Stimulated activated CD8-positive, alpha-beta memory T cell treated with anti-CD3 and anti-CD28 coated beads, Interleukin-4, amount 100 ng/mL, for 4 hours (primary cell): Measurements from ENCODE around the gene ZC3H18.

Experiments used
- DNase-seq, 2 donors: peaks; one replicate each; pipeline ENCODE4 v3.0.0-alpha.2; 2020; ENCODE audit warnings: low read depth in 2 of 2, low spot score in 1 of 2

The ZC3H18 gene

DNA sequence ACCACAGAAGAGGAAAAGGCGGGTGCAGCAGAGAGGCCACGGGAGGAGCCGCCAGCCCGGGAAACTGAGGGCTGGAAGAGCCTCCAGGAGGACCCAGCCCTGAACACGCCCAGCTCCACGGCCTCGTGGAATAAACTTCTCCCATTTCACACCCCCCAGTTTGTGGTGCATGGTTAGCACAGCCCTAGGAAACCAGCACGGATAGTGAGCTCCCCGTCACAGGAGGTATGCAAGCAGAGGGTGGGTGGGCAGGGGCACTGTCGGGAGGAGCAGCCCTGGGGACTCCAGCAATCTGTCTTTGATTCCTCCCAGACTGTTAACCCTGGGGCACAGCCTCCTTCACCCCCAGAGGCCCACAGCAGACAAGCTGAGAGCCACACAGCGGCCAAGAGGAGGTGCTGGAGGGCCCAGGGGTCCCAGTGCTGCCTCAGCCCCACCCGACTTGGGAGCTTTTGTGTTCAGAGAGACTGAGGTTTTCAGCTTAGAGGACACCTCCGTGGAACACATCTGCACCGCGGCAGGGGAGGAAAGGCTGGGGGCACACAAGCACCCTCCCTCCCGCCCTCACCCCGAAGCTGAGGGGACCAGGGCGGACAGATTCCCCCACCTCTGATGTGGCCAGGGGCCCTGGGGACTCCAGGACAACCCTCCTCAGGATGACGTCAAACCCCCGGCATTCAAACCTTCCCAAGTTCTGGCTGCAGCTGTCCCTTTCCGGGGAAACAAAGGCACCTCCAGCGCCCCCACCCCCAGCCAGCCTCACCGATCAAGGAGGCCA, 66.5 kb downstream of the ZC3H18 start:
- DNase-seq = no peak

DNA sequence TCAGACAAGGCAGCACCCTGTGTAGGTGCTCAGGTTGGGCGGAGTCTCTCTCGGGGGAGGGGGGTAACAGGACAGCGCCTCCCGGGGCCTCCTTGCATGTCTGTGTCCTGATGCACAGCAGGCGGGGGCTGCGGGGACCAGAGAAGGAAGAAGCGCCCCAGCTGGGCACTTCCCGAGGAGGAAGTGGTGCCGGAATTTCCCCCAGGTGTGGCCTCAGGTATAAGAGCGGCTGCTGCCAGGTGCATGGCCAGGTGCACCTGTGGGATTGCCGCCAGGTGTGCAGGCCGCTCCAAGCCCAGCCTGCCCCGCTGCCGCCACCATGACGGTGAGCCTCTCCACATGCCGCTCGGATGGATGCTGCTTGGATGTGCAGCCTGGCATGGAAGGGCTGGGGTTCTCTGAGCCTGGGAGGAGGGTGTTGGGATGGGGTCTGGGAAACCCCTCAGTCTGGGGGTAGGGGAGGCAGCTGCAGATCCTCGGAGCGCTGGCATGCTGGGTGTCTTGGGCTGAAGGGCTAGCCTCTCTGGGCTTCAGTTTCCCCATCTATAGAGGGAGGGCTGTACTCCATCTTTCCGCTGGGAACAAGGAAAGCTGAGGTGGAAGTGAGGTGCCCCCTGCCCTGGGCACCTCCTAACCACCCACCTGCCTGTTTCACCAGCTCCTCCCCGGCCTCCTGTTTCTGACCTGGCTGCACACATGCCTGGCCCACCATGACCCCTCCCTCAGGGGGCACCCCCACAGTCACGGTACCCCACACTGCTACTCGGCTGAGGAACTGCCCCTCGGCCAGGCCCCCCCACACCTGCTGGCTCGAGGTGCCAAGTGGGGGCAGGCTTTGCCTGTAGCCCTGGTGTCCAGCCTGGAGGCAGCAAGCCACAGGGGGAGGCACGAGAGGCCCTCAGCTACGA, 68.4 kb downstream of the ZC3H18 start, which contains the start of gene IL17C:
IL17C (plus strand) TSS at position 250 of the 908 bp plus-strand sequence; CDS start at position 320, 70 bp downstream.
- no peak for DNase-seq

DNA sequence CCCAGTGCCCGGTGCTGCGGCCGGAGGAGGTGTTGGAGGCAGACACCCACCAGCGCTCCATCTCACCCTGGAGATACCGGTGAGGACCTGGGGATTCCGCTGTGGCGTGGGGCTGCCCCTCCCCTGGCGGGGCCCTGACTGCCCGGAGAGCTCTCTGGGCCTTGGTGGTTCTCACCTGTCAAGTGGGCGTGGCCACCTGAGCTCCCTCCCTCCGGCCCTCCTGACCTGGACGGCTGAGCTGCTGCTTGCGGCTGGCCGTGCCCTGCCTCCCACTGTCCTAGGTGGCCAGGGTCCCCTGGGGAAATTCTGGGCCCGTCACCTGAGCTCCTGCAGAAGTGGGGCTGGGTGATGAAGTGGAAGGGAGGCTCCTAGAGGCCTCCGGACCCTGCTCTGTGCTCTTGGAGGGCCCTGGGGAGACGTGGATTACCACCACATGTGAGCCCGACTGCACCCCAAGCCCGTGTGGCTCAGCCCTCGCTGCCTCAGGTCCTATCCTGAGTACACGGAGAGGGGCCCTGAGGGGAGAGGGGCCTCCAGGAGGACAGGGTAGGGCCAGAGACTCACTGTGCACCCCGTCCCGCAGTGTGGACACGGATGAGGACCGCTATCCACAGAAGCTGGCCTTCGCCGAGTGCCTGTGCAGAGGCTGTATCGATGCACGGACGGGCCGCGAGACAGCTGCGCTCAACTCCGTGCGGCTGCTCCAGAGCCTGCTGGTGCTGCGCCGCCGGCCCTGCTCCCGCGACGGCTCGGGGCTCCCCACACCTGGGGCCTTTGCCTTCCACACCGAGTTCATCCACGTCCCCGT, 69.2 kb downstream of the ZC3H18 start:
- no peak for DNase-seq

DNA sequence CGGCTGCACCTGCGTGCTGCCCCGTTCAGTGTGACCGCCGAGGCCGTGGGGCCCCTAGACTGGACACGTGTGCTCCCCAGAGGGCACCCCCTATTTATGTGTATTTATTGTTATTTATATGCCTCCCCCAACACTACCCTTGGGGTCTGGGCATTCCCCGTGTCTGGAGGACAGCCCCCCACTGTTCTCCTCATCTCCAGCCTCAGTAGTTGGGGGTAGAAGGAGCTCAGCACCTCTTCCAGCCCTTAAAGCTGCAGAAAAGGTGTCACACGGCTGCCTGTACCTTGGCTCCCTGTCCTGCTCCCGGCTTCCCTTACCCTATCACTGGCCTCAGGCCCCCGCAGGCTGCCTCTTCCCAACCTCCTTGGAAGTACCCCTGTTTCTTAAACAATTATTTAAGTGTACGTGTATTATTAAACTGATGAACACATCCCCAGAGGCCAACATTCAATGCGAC, 69.9 kb downstream of the ZC3H18 start:
- no peak for DNase-seq

DNA sequence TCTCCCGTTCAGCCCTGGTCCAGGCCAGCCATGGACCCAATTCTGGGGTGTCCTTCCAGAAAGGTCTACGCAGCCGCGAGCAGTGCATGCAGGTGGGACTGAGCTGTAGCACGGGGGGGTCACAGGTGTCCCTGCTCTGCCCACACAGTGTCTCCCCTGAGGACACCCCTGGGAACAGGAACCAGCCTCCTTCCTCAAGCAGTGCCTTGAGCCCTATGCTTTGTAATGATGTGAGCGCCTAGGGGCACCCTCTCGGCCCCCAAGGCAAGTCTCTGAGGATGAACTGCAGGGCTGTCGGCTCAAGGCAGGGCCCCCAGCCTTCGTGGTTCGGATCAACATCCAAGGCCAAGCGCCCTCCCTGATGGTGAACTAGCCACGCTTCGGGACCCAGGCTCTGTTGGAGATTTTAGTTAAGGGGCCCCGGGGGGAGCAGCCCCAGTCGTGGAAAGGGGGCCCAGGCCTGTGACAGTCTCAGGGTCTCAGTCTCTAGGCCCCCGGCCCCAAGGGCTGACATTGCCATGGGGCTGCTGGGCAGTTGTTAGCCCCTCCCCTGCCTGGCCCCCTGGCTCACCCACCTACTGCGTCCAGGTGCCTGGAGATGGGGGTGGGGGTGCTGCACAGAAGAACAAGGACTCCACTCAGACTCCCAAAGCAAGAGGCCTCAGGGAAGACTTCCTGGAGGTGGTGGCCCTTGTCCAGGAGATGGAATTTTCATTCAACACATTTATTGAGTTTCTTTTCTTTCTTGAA, 70.5 kb downstream of the ZC3H18 start:
- no peak for DNase-seq

DNA sequence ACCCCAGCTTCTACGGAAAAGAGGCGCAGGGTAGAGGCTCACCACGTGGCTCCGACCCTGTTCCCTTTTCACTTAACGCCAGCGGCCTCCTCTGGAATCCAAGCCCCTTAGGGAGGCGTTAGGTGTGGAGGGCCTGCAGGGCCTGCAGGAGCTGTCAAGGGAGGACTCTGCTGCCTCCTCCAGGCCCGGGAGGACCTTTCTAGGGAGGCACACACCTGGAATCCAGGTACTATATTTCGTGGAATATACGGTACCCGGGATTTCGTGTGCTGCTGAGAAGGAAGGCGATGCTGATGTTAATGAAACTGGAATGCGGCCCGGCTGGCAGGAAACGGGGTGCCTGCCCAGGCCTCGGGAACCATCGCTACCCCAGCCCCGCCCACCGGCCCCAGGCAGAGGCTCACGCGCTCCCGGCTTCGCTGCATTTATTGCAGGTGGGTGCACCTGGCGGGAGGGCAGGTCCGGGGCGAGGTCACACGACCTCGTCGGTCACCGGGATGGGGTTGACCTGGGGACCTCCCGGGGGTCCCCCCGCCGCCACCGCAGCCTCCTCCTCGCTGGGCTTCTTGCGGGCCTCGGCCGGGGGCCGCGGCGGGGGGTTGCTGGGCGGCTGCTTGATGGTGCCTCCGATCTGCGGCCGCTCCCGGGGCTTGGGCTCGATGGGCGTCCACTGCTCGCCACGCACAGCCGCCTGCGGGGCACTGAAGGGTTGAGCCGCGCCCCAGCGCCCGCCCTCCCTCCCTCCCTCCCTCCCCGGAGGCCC, 72.9 kb downstream of the ZC3H18 start:
- no peak for DNase-seq

DNA sequence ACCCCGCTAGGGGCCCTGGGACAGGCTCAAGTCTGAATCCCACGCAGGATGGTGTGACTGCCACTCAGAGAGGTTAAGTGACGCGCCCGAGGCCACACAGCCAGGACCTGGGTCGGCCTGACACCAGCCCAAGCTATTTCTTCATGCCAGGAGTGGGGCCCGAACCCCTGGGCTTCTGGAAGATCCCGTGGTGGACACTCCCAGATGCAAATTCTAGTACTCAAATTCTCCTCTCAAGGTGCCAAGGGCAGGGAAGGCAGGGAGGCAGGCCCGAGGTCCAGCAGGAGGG, 73.4 kb downstream of the ZC3H18 start:
- DNase-seq = no peak

DNA sequence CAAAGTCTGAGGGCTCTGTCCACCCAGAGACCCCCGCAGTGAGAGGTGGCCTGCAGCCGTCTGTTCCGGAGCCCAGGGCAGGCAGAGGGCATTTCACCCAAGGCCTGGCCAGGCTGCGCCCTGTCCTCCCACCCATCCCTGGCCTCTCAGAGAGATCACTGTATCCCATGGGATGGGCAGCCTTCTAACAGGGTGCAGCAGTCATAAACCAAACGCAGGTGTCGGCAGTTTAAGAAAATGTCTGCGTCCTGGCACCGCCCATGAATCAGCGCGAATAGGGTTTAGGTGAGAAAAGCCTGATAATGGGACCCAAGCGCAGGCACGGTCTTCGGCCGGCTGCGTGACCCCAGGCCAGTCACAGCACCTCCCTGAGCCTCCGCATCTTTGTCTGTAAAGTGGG, 75.3 kb downstream of the ZC3H18 start:
- DNase-seq = no peak

DNA sequence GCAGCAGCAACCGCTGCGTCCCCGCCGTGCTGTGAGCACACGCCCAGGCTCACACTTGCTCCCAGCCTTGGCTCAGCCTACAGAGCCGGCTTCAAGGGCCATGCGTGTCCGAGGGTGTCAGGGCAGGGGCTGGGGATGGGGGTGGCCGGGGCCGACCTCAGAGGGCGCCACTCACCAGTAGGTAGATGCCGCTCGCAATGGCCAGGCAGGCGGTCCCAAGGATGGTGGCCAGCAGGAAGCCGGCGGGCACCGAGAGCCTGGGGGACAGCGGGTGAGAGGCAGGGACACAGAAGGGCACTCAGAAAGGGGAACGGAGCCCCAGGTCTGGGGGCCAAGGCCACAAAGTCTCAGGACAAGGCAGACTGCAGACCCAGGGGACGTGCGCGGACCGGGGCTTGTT, 75.7 kb downstream of the ZC3H18 start:
- no peak for DNase-seq

DNA sequence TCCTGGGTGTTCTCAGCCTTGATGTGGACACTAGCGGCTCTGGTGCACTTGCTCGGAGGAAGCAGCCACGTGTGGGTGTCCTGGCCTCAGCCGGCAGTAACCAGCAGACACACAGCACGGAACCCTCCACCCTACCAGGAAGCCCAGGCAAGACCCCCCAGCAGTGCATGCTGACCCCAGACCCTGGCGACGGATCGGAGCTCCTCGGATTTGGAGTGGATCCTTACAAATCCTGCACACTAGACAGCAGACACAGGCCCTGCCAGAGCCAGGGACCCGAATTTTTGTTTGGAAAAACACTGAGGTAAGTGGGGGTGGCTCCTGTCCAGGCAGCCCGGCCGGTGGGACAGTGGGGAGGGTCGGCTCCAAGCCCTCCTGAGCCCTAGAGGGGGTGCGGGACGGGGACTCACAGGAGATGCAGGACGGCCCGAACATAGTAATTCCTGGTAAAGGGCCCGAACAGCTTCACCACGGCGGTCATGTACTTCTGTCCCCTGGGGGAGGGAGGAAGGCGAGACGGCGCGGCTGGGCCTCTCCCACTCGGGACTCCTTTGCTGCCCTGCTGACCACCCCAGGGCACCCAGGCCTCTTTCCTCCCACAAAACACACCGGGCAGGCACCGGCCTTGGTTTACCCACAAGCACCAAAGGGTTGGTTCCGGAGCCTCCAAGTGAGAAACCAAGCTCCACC, 76.3 kb downstream of the ZC3H18 start:
- DNase-seq = no peak

DNA sequence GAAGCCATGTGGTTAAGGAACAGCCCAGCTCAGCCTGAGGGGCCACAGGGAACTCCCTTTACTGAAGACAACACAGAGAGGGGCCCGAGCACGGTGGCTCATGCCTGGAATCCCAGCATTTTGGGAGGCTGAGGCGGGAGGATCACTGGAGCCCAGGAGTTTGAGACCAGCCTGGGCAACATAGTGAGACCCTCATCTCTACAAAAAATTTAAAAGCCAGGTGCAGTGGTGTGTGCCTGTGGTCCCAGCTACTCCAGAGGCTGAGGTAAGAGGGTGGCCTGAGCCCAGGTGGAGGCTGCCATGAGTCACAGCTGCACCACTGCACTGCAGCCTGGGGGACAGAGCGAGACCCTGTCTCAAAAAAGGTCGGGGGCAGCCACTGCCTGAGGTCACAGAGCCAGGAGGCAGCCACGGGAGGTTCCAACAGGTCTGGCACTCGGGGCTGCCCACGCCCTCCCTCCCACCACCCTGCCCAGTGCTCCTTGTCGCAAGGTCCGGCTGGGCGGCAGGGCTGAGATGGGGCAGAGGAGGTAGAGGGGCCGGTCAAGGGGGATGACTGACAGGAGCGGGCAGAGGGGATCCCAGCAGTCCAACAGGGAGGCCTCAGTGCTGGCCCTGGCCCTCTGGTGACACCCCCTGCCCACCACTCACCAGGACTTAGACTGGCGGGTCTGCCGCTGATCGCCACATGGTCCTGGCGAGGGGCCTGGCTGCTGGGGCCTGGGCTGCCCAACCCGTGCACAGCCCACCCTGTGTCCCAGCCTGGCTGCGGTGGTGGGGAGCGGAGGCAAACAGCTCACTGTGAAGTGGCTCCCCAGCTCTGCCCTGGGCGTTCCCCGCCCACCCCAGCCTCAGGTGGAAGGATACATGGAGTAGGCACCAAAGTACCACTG, 77.2 kb downstream of the ZC3H18 start:
- DNase-seq = no peak

DNA sequence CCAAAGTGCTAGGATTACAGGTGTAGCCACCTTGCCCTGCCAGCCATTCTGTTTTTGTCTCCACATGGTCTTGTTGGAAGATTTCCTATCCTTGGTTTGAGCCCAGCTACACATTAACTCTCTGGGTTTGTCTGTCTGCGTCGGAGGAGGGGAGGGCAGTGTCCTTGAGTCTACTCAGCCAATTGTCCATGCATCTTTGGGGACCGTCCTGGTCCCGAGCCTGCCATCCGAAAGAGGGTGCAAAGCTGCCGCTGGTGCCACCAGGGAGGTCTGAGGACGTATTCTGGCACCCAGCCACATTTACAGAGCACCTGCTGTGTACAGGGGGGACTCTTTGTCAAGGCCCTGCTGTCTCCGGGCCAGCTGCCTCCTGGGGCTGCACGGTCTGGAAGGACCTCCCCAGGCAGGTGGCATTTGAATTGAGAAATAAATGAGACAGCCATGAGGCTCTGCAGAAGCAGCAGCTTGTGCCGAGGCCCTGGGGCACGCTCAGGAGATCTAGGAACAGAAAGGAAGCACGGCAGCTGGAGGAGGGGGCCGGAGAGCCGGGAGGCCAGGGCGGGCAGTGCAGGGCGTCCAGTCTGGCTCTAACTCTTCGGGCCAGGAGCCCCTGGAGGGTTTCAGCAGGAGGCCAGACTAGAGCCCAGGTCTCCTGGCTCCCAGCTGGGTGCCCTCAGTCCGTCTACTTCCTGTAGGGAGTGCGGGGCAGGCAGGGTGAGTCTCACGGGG, 79.2 kb downstream of the ZC3H18 start:
- no peak for DNase-seq

DNA sequence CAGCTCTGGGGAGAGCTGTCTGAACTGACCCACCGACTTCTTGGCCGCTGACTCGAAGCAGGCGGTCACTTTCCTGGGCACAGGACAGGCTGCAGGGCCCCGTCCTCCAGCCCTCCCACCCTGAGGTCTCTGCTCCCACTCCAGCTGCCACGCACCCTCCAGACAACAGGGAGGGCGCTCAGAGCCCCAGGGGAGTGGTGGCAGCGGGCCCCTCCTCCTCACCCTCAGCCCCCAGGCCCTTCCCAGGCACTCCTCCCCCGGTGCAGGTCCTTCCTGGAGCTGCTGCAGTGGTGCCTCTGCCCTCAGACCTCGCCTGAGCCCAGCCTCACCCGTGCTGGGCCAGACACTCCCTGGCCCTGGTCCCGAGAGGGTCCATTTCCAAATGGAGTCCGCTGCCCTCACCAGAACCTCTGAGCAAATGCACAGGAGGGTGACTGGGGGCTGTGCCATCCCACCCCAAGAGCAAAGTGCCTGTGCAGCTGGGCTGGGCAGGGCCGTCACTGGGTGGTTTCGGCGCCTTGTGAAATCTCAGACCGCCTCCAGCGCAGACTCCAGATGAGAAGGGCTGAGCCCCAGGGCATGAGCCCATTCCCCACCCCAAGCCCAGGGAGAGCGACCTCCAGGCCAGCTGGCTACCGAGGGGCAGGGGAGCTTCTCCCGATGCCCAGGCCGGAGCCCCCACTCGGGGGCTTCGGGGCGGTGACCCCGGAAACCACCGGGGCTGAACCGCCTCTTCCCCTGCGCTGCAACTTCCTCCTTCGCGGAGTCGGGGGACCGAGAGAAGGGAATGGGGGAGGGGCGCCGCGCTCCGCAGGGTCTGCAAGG, 79.9 kb downstream of the ZC3H18 start:
- no peak for DNase-seq

DNA sequence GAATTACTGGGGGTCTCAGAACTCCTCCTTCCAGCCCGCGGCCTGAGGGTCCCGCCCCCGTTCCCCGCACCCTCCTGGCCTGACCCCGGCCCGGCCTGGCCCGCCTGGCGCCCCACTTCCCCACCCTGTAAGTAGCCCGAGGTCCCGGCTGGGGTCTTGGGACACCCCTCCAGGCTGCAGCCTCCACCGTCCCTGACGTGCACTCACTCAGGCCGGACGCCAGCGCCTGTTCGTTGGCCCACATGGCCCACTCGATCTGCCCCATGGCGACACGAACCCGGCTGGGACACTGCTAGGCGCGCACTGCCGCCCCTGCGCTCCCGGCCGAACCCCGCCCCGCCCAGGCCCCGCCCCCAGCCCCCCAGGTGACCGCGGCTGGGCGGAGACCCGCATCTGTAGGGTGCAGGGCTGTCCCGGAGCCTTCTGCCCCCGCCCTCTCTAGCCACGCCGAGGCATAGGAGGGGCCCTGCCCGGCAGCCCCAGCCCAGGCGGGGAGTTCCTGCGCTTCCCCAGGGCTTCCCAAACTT, 80.6 kb downstream of the ZC3H18 start, which contains the start of gene CYBA:
CYBA (minus strand) TSS at position 305 of the 527 bp plus-strand sequence; CDS start at position 265, 40 bp downstream.
- DNase-seq = peak; percentile 49 to 61

DNA sequence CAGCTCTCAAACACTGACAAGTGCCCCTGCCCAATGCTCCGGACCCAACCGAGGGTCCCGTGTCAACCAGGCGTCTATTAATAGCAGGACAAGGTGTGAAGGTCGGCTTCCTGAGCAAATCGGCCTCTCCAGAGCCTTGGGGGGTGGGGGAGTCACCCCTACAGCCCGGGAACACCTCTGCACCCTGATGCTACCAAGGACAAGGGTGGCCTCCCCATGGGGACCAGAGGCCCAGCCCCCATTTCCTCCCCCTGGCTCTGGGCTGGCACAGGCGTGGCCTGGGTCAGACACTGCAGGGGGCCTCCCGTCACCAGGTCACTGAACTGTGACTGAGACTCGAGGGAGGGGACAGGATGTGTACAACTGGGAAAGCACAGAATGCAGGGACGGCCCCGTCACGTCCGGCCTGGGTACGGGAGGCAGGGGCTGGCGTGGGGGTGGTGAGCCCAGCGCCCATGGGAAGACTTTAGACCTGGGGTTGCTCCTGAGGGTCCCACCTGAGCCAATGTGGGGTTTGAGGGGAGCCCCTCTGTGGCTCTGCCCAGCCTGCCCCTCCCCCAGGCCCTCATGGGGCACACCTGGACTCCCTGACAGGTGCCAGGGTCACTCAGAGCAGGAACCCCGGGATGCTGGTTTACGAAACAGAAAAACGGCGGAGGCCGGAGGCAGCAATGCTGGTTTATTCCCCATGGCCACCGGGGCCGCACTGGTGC, 81.2 kb downstream of the ZC3H18 start:
- peak in 1 of 2 donors; percentile 50 for DNase-seq
